Hematopoietic multipotent progenitor cell treated with erythropoietin and hydrocortisone succinate and interleukin-3 and kit ligand, for 6 days (in vitro differentiated cells): ENCODE data around the gene SLC25A48.
"Not testable (repeated sequence)": the region's sequence is repeated elsewhere in the genome, so short reads cannot be mapped to it uniquely, and the experiment has no call there.

Experiments
- DNase-seq: peaks from one replicate; pipeline ENCODE4 v3.0.0-alpha.2; 2015

SLC25A48 gene

GRCh38 chr5:135830384-135830700 is 4.1 kb upstream of the SLC25A48 start:
- DNase-seq = no peak

- no peak for DNase-seq
Observed at GRCh38 chr5:135830876-135831275, 3.6 kb upstream of the SLC25A48 start.

GRCh38 chr5:135831439-135831838 is 3.0 kb upstream of the SLC25A48 start:
- DNase-seq = no peak

- no peak for DNase-seq
Observed at GRCh38 chr5:135831851-135832555, 2.5 kb upstream of the SLC25A48 start.

GRCh38 chr5:135832941-135833920 is 1.2 kb upstream of the SLC25A48 start:
- no peak for DNase-seq

GRCh38 chr5:135833961-135834638 is 363 bp upstream of the SLC25A48 start:
- no peak for DNase-seq

GRCh38 chr5:135835766-135836165 is 1.3 kb downstream of the SLC25A48 start:
- no peak for DNase-seq

GRCh38 chr5:135838395-135838794 is 3.9 kb downstream of the SLC25A48 start:
- DNase-seq = not testable (repeated sequence)

- DNase-seq = no peak
Observed at GRCh38 chr5:135839566-135839965, 5.1 kb downstream of the SLC25A48 start.

- DNase-seq = no peak
Observed at GRCh38 chr5:135840959-135841358, 6.5 kb downstream of the SLC25A48 start.

- DNase-seq = no peak
Observed at GRCh38 chr5:135842737-135843136, 8.3 kb downstream of the SLC25A48 start.

- DNase-seq = no peak
Observed at GRCh38 chr5:135843571-135844337, 9.3 kb downstream of the SLC25A48 start.

GRCh38 chr5:135846311-135846710 is 11.8 kb downstream of the SLC25A48 start:
- no peak for DNase-seq

- no peak for DNase-seq
Observed at GRCh38 chr5:135847976-135848375, 13.5 kb downstream of the SLC25A48 start.

- no peak for DNase-seq
Observed at GRCh38 chr5:135850231-135850630, 15.8 kb downstream of the SLC25A48 start.

GRCh38 chr5:135850671-135851070 is 16.2 kb downstream of the SLC25A48 start:
- DNase-seq = no peak

- DNase-seq = no peak
Observed at GRCh38 chr5:135851186-135851914, 16.9 kb downstream of the SLC25A48 start.

GRCh38 chr5:135851915-135852845 is 17.7 kb downstream of the SLC25A48 start:
- DNase-seq = no peak

- no peak for DNase-seq
Observed at GRCh38 chr5:135857630-135858311, 23.3 kb downstream of the SLC25A48 start.

- not testable (repeated sequence) for DNase-seq
Observed at GRCh38 chr5:135859186-135859585, 24.7 kb downstream of the SLC25A48 start.
